Trophoblast cell (in vitro differentiated cells and primary cell): Measurements from ENCODE around the gene EVX1.

Experiments
- DNase-seq, 2 donors: peaks; one replicate each; pipeline ENCODE4 v3.0.0-alpha.2; 2016
- H2AFZ ChIP-seq: 2 replicates; pipeline ENCODE4 v1.6.1; 2013; ENCODE audit warnings: low read length, moderate library complexity, mild to moderate bottlenecking; ENCODE audit not compliant: insufficient read depth, poor library complexity
- H2AK5ac ChIP-seq: 2 replicates; pipeline ENCODE4 v1.6.1; 2013; ENCODE audit warnings: mild to moderate bottlenecking, low read length
- H2BK120ac ChIP-seq: 2 replicates; pipeline ENCODE4 v1.6.1; 2013; ENCODE audit warnings: low read length, mild to moderate bottlenecking, moderate library complexity; ENCODE audit not compliant: insufficient read depth, poor library complexity
- H2BK12ac ChIP-seq: 2 replicates; pipeline ENCODE4 v1.6.1; 2013; ENCODE audit warnings: mild to moderate bottlenecking, low read length, moderate library complexity
- H2BK5ac ChIP-seq: 2 replicates; pipeline ENCODE4 v1.6.1; 2013; ENCODE audit warnings: low read length, low read depth, moderate library complexity, mild to moderate bottlenecking; ENCODE audit not compliant: poor library complexity
- H3K14ac ChIP-seq: 2 replicates; pipeline ENCODE4 v1.6.1; 2013; ENCODE audit warnings: mild to moderate bottlenecking, low read length
- H3K18ac ChIP-seq: 2 replicates; pipeline ENCODE4 v1.6.1; 2013; ENCODE audit warnings: mild to moderate bottlenecking, low read length
- H3K23ac ChIP-seq: 2 replicates; pipeline ENCODE4 v1.6.1; 2013; ENCODE audit warnings: low read length
- H3K27ac ChIP-seq: 2 replicates; pipeline ENCODE4 v1.5.1; 2013; ENCODE audit warnings: low read depth, mild to moderate bottlenecking, inconsistent platforms, low read length, moderate library complexity
- H3K27me3 ChIP-seq: 2 replicates; pipeline ENCODE4 v1.6.1; 2013; ENCODE audit warnings: inconsistent platforms, mild to moderate bottlenecking, low read length, moderate library complexity; ENCODE audit not compliant: insufficient read depth
- H3K36me3 ChIP-seq, 2 experiments: 1 replicate in 1 of 2; 2 replicates in 1 of 2; pipeline ENCODE4 v1.6.1; 2013; ENCODE audit warnings: low read length in 2 of 2, mild to moderate bottlenecking in 2 of 2, moderate library complexity in 1 of 2; ENCODE audit not compliant: insufficient read depth in 2 of 2, control insufficient read depth in 1 of 2
- H3K4ac ChIP-seq: 2 replicates; pipeline ENCODE4 v1.6.1; 2013; ENCODE audit warnings: low read depth, mild to moderate bottlenecking, low read length, moderate library complexity
- H3K4me1 ChIP-seq, 2 experiments: 1 replicate in 1 of 2; 2 replicates in 1 of 2; pipeline ENCODE4 v1.6.1; 2013; ENCODE audit warnings: low read length in 2 of 2, mild to moderate bottlenecking in 2 of 2, moderate library complexity in 1 of 2; ENCODE audit not compliant: insufficient read depth in 2 of 2, control insufficient read depth in 1 of 2
- H3K4me2 ChIP-seq: 2 replicates; pipeline ENCODE4 v1.6.1; 2013; ENCODE audit warnings: inconsistent platforms, mild to moderate bottlenecking, low read length, moderate library complexity
- H3K4me3 ChIP-seq: 2 replicates; pipeline ENCODE4 v1.5.1; 2013; ENCODE audit warnings: mild to moderate bottlenecking, low read depth, low read length, inconsistent platforms
- H3K79me1 ChIP-seq: one replicate; pipeline ENCODE4 v1.6.1; 2013; ENCODE audit warnings: low read length
- H3K79me2 ChIP-seq: 2 replicates; pipeline ENCODE4 v1.6.1; 2013; ENCODE audit warnings: low read length, mild to moderate bottlenecking; ENCODE audit not compliant: control insufficient read depth, insufficient read depth, poor library complexity
- H3K9ac ChIP-seq: 2 replicates; pipeline ENCODE4 v1.6.1; 2013; ENCODE audit warnings: mild to moderate bottlenecking, low read length
- H3K9me3 ChIP-seq: 2 replicates; pipeline ENCODE4 v1.6.1; 2013; ENCODE audit warnings: low read depth, mild to moderate bottlenecking, control low read depth, inconsistent platforms, low read length; ENCODE audit not compliant: insufficient read depth
- H4K12ac ChIP-seq: 2 replicates; pipeline ENCODE4 v1.6.1; 2013; ENCODE audit warnings: low read depth, mild to moderate bottlenecking, low read length, moderate library complexity
- H4K8ac ChIP-seq: 2 replicates; pipeline ENCODE4 v1.6.1; 2013; ENCODE audit warnings: low read depth, mild to moderate bottlenecking, low read length, moderate library complexity
- H4K91ac ChIP-seq: one replicate; pipeline ENCODE4 v1.6.1; 2013; ENCODE audit warnings: low read depth, mild to moderate bottlenecking, low read length, moderate library complexity
- WGBS: extraction: QIAGEN DNeasy Blood & Tissue Kit; methylation state at CpG from one replicate; pipeline ENCODE4 v1.1.7; 2013; ENCODE audit warnings: missing lambda C conversion rate; ENCODE audit not compliant: insufficient read length, insufficient coverage; ENCODE audit errors: extremely low coverage; 5-methylcytosine and 5-hydroxymethylcytosine counted together

The EVX1 gene

DNA sequence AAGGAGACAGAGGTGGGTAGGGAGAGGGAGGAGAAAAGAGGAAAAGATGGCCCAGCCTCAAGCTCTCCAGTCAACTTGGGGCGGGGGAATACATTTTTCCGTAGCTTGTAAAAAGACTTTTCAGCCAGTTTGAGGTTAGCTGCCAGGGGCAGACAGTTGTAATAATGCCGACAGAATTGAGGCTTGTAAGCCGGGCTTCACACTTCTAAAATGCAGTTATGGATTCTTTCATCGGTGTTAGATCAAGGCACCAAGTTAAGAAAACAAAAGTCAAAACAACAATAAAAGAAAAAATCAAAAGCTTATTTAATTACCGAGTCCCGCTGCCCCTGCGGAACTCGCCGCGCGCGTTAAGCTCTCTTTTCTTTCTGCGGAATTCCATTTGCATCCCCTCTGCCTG, 448 bp upstream of the EVX1 start:
- Histone ChIP-seq H3K4me2 (peak overlapping the region; percentile 52), H4K12ac (no peak overlapping the region), H4K91ac (no peak overlapping the region), H3K27ac (no peak overlapping the region), H3K79me1 (peaks cover 2% of the 10 kb centered on the region), H3K14ac (no peak overlapping the region), H3K4ac (no peak overlapping the region), H3K9ac (no peak overlapping the region), H2AFZ (no peak overlapping the region), H3K79me2 (no peaks in the 10 kb centered on the region), H2BK12ac (no peak overlapping the region), H3K9me3 (peaks cover 18% of the 10 kb centered on the region), H4K8ac (no peak overlapping the region), H3K23ac (no peak overlapping the region), H2BK5ac (no peak overlapping the region), H3K4me3 (no peak overlapping the region), H3K27me3 (peaks cover 87% of the 10 kb centered on the region), H3K36me3 (no peaks in the 10 kb centered on the region), H3K4me1 (peaks cover 15 to 40% of the 10 kb centered on the region in 2 experiments), H2BK120ac (no peak overlapping the region), H3K18ac (no peak overlapping the region), H2AK5ac (no peak overlapping the region)
- no CpG with 5 or more reads among the region's 14 CpGs for WGBS
- DNase-seq = no peak

- no peak overlapping the region for H2BK5ac ChIP-seq
- no peaks in the 10 kb centered on the region for H3K79me2 ChIP-seq
- H4K8ac ChIP-seq = no peak overlapping the region
- no peak overlapping the region for H3K27ac ChIP-seq
- H2BK120ac ChIP-seq = no peak overlapping the region
- H2AK5ac ChIP-seq = no peak overlapping the region
- H3K4me2 ChIP-seq = peak overlapping the region; percentile 52
- peaks cover 96% of the 10 kb centered on the region for H3K27me3 ChIP-seq
- H3K79me1 ChIP-seq = peaks cover 2% of the 10 kb centered on the region
- H2AFZ ChIP-seq = no peak overlapping the region
- no peak overlapping the region for H3K4ac ChIP-seq
- peak overlapping the region; percentile 0 for H3K18ac ChIP-seq
- no CpG with 5 or more reads among the region's 43 CpGs for WGBS
- H3K9ac ChIP-seq = no peak overlapping the region
- DNase-seq = no peak
- no peak overlapping the region for H3K14ac ChIP-seq
- no peak overlapping the region for H3K4me3 ChIP-seq
- H2BK12ac ChIP-seq = no peak overlapping the region
- no peak overlapping the region for H3K23ac ChIP-seq
- H4K91ac ChIP-seq = no peak overlapping the region
- no peaks in the 10 kb centered on the region for H3K36me3 ChIP-seq
- H3K9me3 ChIP-seq = peaks cover 18% of the 10 kb centered on the region
- peaks cover 15 to 33% of the 10 kb centered on the region in 2 experiments for H3K4me1 ChIP-seq
- H4K12ac ChIP-seq = no peak overlapping the region
Measured at GRCh38 chr7:27243340-27244163, 950 bp downstream of the EVX1 start.

DNA sequence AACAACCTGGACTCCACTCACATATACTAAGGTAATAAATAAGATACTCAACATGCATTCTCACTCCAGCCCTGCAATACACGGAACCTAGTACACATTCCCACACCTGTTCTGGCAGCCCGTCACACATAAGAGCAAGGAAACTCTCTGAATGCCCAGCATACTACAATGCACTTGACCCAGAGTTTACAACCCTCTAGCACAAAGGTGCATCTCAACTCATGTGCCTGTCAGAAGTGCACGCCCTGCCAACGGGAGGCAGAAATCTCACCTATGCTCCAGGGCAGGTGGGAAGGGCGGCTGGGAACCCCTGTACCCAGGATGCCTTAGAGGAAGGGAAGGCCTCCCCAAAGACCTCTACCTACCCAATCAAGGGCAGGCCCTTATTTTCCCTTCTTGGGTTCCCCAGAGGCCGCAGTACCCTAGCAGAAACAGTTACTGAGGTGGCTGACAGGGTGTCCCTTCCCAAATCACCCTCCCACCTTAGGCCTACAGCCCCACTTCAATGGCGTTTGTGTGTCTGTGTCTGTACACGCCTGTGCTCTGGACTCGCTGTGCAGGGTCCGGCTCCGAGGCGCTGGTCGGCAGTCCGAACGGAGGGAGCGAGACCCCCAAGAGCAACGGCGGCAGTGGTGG, 2.0 kb downstream of the EVX1 start:
- peaks cover 15 to 27% of the 10 kb centered on the region in 2 experiments for H3K4me1 ChIP-seq
- H3K79me2 ChIP-seq = no peaks in the 10 kb centered on the region
- H2AK5ac ChIP-seq = no peak overlapping the region
- no peak overlapping the region for H4K12ac ChIP-seq
- no peak for DNase-seq
- H2AFZ ChIP-seq = no peak overlapping the region
- no peak overlapping the region for H2BK120ac ChIP-seq
- no peak overlapping the region for H3K14ac ChIP-seq
- H3K4me3 ChIP-seq = no peak overlapping the region
- H3K4ac ChIP-seq = no peak overlapping the region
- H2BK12ac ChIP-seq = no peak overlapping the region
- no peaks in the 10 kb centered on the region for H3K79me1 ChIP-seq
- H3K18ac ChIP-seq = no peak overlapping the region
- peak overlapping the region; percentile 55 for H3K4me2 ChIP-seq
- H3K23ac ChIP-seq = no peak overlapping the region
- no peak overlapping the region for H4K91ac ChIP-seq
- no peaks in the 10 kb centered on the region for H3K36me3 ChIP-seq
- H3K9ac ChIP-seq = no peak overlapping the region
- peaks cover 99% of the 10 kb centered on the region for H3K27me3 ChIP-seq
- no peak overlapping the region for H4K8ac ChIP-seq
- no peak overlapping the region for H3K27ac ChIP-seq
- no CpG with 5 or more reads among the region's 18 CpGs for WGBS
- H3K9me3 ChIP-seq = peaks cover 16% of the 10 kb centered on the region
- H2BK5ac ChIP-seq = no peak overlapping the region

DNA sequence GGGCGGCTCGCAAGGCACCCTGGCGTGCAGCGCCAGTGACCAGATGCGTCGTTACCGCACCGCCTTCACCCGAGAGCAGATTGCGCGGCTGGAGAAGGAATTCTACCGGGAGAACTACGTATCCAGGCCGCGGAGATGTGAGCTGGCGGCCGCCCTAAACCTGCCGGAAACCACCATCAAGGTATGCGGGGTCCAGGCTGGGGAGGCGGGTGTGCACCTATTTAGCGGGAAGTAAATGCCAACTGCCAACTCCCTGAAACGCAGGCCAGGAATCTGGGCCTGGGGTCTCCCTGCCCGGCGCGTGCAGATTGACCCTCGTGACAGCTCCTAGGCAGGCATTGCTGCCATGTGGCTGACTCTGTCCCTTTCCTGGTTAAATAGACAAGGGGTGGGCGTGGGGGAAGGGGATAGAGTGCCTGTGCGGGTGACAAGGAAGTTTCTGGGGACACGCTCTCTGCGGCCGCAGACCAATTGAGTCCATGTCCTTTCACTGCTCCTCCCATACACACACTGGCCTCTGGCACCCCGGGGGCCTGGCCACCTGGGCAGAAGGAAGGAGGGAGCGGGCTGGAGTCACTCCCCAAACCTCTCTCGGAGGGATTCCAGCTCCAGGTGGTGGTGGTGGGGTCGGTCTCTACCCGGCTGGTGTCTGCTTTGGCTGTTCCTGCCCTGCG, 2.7 kb downstream of the EVX1 start:
- WGBS = no CpG with 5 or more reads among the region's 37 CpGs
- Histone ChIP-seq H3K4ac (no peak overlapping the region), H3K36me3 (no peaks in the 10 kb centered on the region)

More for the DNA sequence above, 2.7 kb downstream of the EVX1 start:
- no peak overlapping the region for H2BK12ac ChIP-seq
- no peak for DNase-seq
- H2AFZ ChIP-seq = no peak overlapping the region
- H3K18ac ChIP-seq = no peak overlapping the region
- peak overlapping the region; percentile 55 for H3K4me2 ChIP-seq
- no peak overlapping the region for H4K12ac ChIP-seq
- H3K4me3 ChIP-seq = no peak overlapping the region
- no peak overlapping the region for H2BK120ac ChIP-seq
- peaks cover 15 to 25% of the 10 kb centered on the region in 2 experiments for H3K4me1 ChIP-seq
- no peak overlapping the region for H3K23ac ChIP-seq
- H4K8ac ChIP-seq = no peak overlapping the region
- H4K91ac ChIP-seq = no peak overlapping the region
- H3K14ac ChIP-seq = no peak overlapping the region
- H3K9me3 ChIP-seq = peaks cover 16% of the 10 kb centered on the region
- no peak overlapping the region for H2BK5ac ChIP-seq
- no peak overlapping the region for H3K27ac ChIP-seq
- H3K79me2 ChIP-seq = no peaks in the 10 kb centered on the region
- no peak overlapping the region for H2AK5ac ChIP-seq
- no peak overlapping the region for H3K9ac ChIP-seq
- H3K27me3 ChIP-seq = peaks cover 99% of the 10 kb centered on the region
- no peaks in the 10 kb centered on the region for H3K79me1 ChIP-seq
